ENCODE data around the gene KIAA1755.

Gene KIAA1755

GRCh38 chr20:38171675-38172043, 88.9 kb downstream of the KIAA1755 start:
- DNase-seq (ENCODE audit: low read depth): no peak
- no peak for TF ChIP-seq CTCF (IDR thresholded peaks at IDR 0.05; ENCODE audit: control insufficient read depth, extremely low read depth, insufficient read depth)
- no peak overlapping the region for H3K4me3 ChIP-seq (ENCODE audit: low read depth, low read length)

- H3K4me3 ChIP-seq (ENCODE audit: low read depth, low read length): no peak overlapping the region
- DNase-seq (ENCODE audit: low read depth): no peak
- no peak for TF ChIP-seq CTCF (IDR thresholded peaks at IDR 0.05; ENCODE audit: control insufficient read depth, extremely low read depth, insufficient read depth)
Observed at GRCh38 chr20:38170826-38171674, 89.5 kb downstream of the KIAA1755 start.

GRCh38 chr20:38170219-38170825, 90.2 kb downstream of the KIAA1755 start:
- TF ChIP-seq CTCF (IDR thresholded peaks at IDR 0.05; ENCODE audit: control insufficient read depth, extremely low read depth, insufficient read depth): no peak
- DNase-seq (ENCODE audit: low read depth): no peak
- no peak overlapping the region for H3K4me3 ChIP-seq (ENCODE audit: low read depth, low read length)

- H3K4me3 ChIP-seq (ENCODE audit: low read depth, low read length): no peak overlapping the region
- no peak for DNase-seq (ENCODE audit: low read depth)
- TF ChIP-seq CTCF (IDR thresholded peaks at IDR 0.05; ENCODE audit: control insufficient read depth, extremely low read depth, insufficient read depth): no peak
Observed at GRCh38 chr20:38169636-38170193, 90.8 kb downstream of the KIAA1755 start.

GRCh38 chr20:38168791-38169589, 91.5 kb downstream of the KIAA1755 start:
- TF ChIP-seq CTCF (IDR thresholded peaks at IDR 0.05; ENCODE audit: control insufficient read depth, extremely low read depth, insufficient read depth): no peak
- no peak for DNase-seq (ENCODE audit: low read depth)
- no peak overlapping the region for H3K4me3 ChIP-seq (ENCODE audit: low read depth, low read length)

DNA sequence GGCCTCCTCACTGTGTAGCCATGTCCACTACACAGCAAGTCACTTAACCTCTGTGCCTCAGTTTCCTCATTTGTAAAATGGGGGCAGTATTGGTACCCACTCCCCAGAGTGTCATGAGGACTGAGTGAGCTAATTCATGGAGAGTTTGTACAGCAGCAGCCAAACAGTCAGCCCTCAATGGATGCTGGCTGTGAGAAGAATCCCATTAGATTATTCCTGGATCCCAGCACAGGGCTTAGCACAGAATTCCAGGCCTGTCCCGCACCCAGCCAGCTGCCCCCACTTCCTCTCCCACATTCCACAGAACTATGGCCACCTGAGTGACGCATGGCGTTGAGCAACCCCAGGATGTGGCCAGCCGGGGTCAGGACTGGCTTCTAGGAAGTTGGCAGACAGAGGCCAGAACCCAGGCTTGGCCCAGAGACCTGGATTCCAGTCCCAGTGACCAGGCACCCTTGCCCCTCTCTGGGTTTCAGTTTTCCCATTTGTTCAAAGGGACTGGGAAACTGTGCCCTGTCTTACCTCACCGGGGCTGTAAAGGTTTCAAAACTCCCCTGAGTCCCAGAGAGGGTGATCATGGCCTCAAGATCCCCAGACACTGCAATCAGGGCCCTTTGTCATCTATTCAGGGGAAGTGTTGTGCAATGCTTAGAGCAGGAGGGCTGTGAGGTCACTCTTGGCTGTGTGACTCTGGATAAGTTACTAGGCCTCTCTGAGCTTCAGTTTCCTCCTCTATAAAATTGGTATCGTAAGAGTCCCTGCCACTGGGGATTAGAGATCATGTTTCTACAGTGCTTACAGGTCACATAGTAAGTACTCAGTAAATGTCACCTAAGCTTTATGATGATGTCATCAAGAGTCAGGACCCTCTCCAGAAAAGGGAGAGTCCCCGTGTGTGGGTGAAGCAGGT, 92.4 kb downstream of the KIAA1755 start:
- TF ChIP-seq CTCF (IDR thresholded peaks at IDR 0.05; ENCODE audit: control insufficient read depth, extremely low read depth, insufficient read depth): no peak
- no peak overlapping the region for H3K4me3 ChIP-seq (ENCODE audit: low read depth, low read length)
- DNase-seq (ENCODE audit: low read depth): no peak

All from LNCaP clone FGC (cell line).